SK-N-SH treated with all-trans-retinoic acid at 6 μM for 48 hours (cell line): Measurements from ENCODE around the gene GALNT17.

ENCODE experiments used
- ATAC-seq: fragments of 200-7000 bp; cut with Tn5 transposase; 3 replicates; pipeline ENCODE4 v1.9.1; 2020; ENCODE audit warnings: mild to moderate bottlenecking, moderate library complexity
- ARNTL ChIP-seq: fragments of 450-650 bp; formaldehyde crosslinking; IDR thresholded peaks from 2 replicates; pipeline ENCODE4 v1.5.0; 2020; ENCODE audit warnings: low read depth, mild to moderate bottlenecking, moderate library complexity, borderline replicate concordance
- BACH2 ChIP-seq: fragments of 250-450 bp; sonication (Bioruptor Pico); IDR thresholded peaks from 2 replicates; pipeline ENCODE4 v1.9.0; 2021; ENCODE audit warnings: mild to moderate bottlenecking, borderline replicate concordance
- CREB5 ChIP-seq: fragments of 250-450 bp; sonication (Bioruptor Pico); IDR thresholded peaks from 2 replicates; pipeline ENCODE4 v1.5.1; 2020; ENCODE audit warnings: low read depth, mild to moderate bottlenecking, moderate library complexity
- GLIS3 ChIP-seq: fragments of 250-450 bp; sonication (Bioruptor Pico); IDR thresholded peaks from 2 replicates; pipeline ENCODE4 v1.5.0; 2020; ENCODE audit warnings: mild to moderate bottlenecking, moderate library complexity
- ISL1 ChIP-seq: fragments of 250-450 bp; sonication (Bioruptor Pico); IDR thresholded peaks from 2 replicates; pipeline ENCODE4 v2.1.2; 2022; ENCODE audit warnings: mild to moderate bottlenecking, moderate library complexity
- OSR1 ChIP-seq: fragments of 250-450 bp; sonication (Bioruptor Pico); IDR thresholded peaks from 2 replicates; pipeline ENCODE4 v1.8.0; 2022; ENCODE audit warnings: moderate library complexity, mild to moderate bottlenecking, inconsistent platforms
- PATZ1 ChIP-seq: fragments of 250-450 bp; sonication (Bioruptor Pico); IDR thresholded peaks from 2 replicates; pipeline ENCODE4 v1.8.0; 2020; ENCODE audit warnings: mild to moderate bottlenecking, moderate library complexity, borderline replicate concordance
- POU6F1 ChIP-seq: fragments of 250-450 bp; sonication (Bioruptor Pico); IDR thresholded peaks from 2 replicates; pipeline ENCODE4 v1.8.0; 2021; ENCODE audit warnings: low read depth, mild to moderate bottlenecking, moderate library complexity, borderline replicate concordance
- PPARA ChIP-seq: fragments of 250-450 bp; sonication (Bioruptor Pico); IDR thresholded peaks from 2 replicates; pipeline ENCODE4 v1.5.0; 2020; ENCODE audit warnings: mild to moderate bottlenecking, borderline replicate concordance
- SNAI2 ChIP-seq: fragments of 250-450 bp; sonication (Bioruptor Pico); IDR thresholded peaks from 2 replicates; pipeline ENCODE4 v1.5.0; 2020; ENCODE audit warnings: mild to moderate bottlenecking, moderate library complexity
- TCF4 ChIP-seq: fragments of 250-450 bp; sonication (Bioruptor Pico); IDR thresholded peaks from 2 replicates; pipeline ENCODE4 v1.8.0; 2021; ENCODE audit warnings: mild to moderate bottlenecking, moderate library complexity, borderline replicate concordance
- ZC3H10 ChIP-seq: fragments of 250-450 bp; sonication (Bioruptor Pico); IDR thresholded peaks from 2 replicates; pipeline ENCODE4 v1.5.1; 2021; ENCODE audit warnings: mild to moderate bottlenecking, moderate library complexity
- ZFP30 ChIP-seq: fragments of 450-650 bp; formaldehyde crosslinking; IDR thresholded peaks from 2 replicates; pipeline ENCODE4 v1.5.0; 2022; ENCODE audit warnings: mild to moderate bottlenecking, moderate library complexity
- ZNF565 ChIP-seq: fragments of 450-650 bp; formaldehyde crosslinking; conservative IDR thresholded peaks from 2 replicates; pipeline ENCODE4 v1.5.0; 2020; ENCODE audit warnings: low read depth, mild to moderate bottlenecking, moderate library complexity
- ZNF8 ChIP-seq: fragments of 450-650 bp; formaldehyde crosslinking; IDR thresholded peaks from 2 replicates; pipeline ENCODE4 v1.5.0; 2020; ENCODE audit warnings: mild to moderate bottlenecking, moderate library complexity
- TF ChIP-seq, protein P1 (sequence below): fragments of 250-450 bp; sonication (Bioruptor Pico); IDR thresholded peaks from 2 replicates; pipeline ENCODE4 v1.5.0; 2020; ENCODE audit warnings: mild to moderate bottlenecking, moderate library complexity

The GALNT17 gene

GRCh38 chr7:71694665-71695064 is 562.7 kb downstream of the GALNT17 start:
- TF ChIP-seq BACH2 (CRISPR knock-in tag) (no peak), ZNF8 (CRISPR knock-in tag) (no peak), ZC3H10 (no peak), PPARA (CRISPR knock-in tag) (no peak), SNAI2 (CRISPR knock-in tag) (no peak), POU6F1 (CRISPR knock-in tag) (no peak), TCF4 (CRISPR knock-in tag) (no peak), OSR1 (CRISPR knock-in tag) (no peak), ARNTL (CRISPR knock-in tag) (no peak), CREB5 (CRISPR knock-in tag) (no peak), ZFP30 (CRISPR knock-in tag) (no peak)
- TF ChIP-seq, protein P1, sequence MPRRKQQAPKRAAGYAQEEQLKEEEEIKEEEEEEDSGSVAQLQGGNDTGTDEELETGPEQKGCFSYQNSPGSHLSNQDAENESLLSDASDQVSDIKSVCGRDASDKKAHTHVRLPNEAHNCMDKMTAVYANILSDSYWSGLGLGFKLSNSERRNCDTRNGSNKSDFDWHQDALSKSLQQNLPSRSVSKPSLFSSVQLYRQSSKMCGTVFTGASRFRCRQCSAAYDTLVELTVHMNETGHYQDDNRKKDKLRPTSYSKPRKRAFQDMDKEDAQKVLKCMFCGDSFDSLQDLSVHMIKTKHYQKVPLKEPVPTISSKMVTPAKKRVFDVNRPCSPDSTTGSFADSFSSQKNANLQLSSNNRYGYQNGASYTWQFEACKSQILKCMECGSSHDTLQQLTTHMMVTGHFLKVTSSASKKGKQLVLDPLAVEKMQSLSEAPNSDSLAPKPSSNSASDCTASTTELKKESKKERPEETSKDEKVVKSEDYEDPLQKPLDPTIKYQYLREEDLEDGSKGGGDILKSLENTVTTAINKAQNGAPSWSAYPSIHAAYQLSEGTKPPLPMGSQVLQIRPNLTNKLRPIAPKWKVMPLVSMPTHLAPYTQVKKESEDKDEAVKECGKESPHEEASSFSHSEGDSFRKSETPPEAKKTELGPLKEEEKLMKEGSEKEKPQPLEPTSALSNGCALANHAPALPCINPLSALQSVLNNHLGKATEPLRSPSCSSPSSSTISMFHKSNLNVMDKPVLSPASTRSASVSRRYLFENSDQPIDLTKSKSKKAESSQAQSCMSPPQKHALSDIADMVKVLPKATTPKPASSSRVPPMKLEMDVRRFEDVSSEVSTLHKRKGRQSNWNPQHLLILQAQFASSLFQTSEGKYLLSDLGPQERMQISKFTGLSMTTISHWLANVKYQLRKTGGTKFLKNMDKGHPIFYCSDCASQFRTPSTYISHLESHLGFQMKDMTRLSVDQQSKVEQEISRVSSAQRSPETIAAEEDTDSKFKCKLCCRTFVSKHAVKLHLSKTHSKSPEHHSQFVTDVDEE (CRISPR knock-in tag), result no peak
- ATAC-seq, result no peak

DNA sequence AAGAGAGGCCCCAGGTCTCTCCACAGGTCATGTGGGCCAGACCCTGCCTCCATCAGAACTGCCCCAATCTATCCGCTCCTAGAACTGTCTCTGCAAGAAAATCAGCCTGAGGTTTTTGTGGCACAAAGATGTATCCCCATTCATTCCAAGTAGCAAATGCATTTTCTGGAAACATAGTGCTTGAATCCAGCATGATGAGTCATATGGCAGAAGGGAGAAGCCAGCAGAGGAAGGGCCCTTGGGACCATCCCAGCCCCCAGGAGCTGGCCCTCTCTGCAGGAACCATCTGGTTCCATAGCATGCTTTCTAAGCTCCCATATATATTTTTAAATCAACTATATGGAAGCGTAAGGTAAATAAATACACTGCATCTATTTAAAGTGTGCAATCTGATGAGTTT is 563.2 kb downstream of the GALNT17 start:
- TF ChIP-seq PPARA (CRISPR knock-in tag) (no peak), CREB5 (CRISPR knock-in tag) (no peak), ZNF8 (CRISPR knock-in tag) (no peak), ZC3H10 (no peak), GLIS3 (CRISPR knock-in tag) (no peak), POU6F1 (CRISPR knock-in tag) (no peak), ISL1 (CRISPR knock-in tag) (no peak), ARNTL (CRISPR knock-in tag) (no peak), ZFP30 (CRISPR knock-in tag) (no peak), BACH2 (CRISPR knock-in tag) (no peak), TCF4 (CRISPR knock-in tag) (no peak), OSR1 (CRISPR knock-in tag) (no peak)
- no peak for ATAC-seq

DNA sequence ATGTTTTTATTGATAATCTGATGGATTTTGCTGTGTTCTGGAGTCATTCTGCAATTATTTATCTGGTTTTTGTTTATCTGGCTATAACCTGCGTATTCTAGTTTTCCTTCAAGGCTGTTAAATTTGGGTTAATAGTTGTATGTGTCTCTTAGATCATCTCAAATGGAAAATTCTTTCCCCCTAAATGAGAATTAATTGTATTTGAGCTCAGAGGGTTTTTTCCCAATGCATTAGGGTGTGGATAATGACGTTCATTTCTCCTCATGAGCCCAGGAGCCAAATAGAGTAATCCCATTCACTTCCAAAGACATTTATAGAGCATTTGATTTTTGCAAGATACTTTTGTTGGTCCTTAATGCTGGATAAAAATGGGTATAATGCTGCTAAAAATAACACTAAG is 564.6 kb downstream of the GALNT17 start:
- TF ChIP-seq, protein P1 (CRISPR knock-in tag), result no peak
- no peak for TF ChIP-seq GLIS3 (CRISPR knock-in tag)
- TF ChIP-seq POU6F1 (CRISPR knock-in tag), result no peak
- TF ChIP-seq ZNF565 (CRISPR knock-in tag), result no peak
- TF ChIP-seq PATZ1 (CRISPR knock-in tag), result no peak
- no peak for ATAC-seq
